Activated CD4-positive, alpha-beta T cell treated with anti-CD3 and anti-CD28 coated beads for 36 hours (primary cell): Measurements from ENCODE around the gene AP1M1. TPM values are rescaled to one million over a fixed set of nuclear protein-coding genes. Genes with fewer than 3 reads are reported as not detected.

Experiments
- ATAC-seq: fragments of 200-7000 bp; cut with Tn5 transposase; one replicate; pipeline ENCODE4 v1.10.0; 2021; ENCODE audit warnings: mild to moderate bottlenecking, moderate library complexity
- CTCF ChIA-PET: fragments of 350-600 bp; sonication (Branson Sonifier 250); formaldehyde crosslinking; loops from one replicate; lab custom pipeline; 2021; ENCODE audit warnings: antibody characterized with exemption; lab: Charles Lee
- POLR2A ChIA-PET: fragments of 350-600 bp; sonication (Branson Sonifier 250); formaldehyde crosslinking; loops from one replicate; lab custom pipeline; 2021; ENCODE audit warnings: antibody characterized with exemption, inconsistent platforms; lab: Charles Lee
- DNase-seq: peaks from one replicate; pipeline ENCODE4 v3.0.0-alpha.2; 2020
- H3K27ac Mint-ChIP-seq: one replicate; pipeline ENCODE4 v1.8.0; 2021; ENCODE audit warnings: mixed read lengths
- H3K27me3 Mint-ChIP-seq: one replicate; pipeline ENCODE4 v1.8.0; 2021; ENCODE audit warnings: mixed read lengths
- H3K36me3 Mint-ChIP-seq: one replicate; pipeline ENCODE4 v1.8.0; 2021; ENCODE audit warnings: low read depth, mixed read lengths
- H3K4me1 Mint-ChIP-seq: one replicate; pipeline ENCODE4 v1.8.0; 2021; ENCODE audit warnings: mixed read lengths
- H3K4me3 Mint-ChIP-seq: one replicate; pipeline ENCODE4 v1.8.0; 2021; ENCODE audit warnings: mild to moderate bottlenecking, moderate library complexity, mixed read lengths
- H3K9me3 Mint-ChIP-seq: one replicate; pipeline ENCODE4 v1.8.0; 2021; ENCODE audit warnings: low read depth, mixed read lengths
- intact Hi-C, 2 experiments: fragments of 100-400 bp; cut with DNase I in 1 of 2; cut with micrococcal nuclease in 1 of 2; formaldehyde crosslinking; loops; one replicate each; pipeline versions ENCODE4 v1.14.2 to v1.15.1; 2022 to 2024; cut with DNase I, micrococcal nuclease
- total RNA-seq, 2 experiments: library from RNA; stranded (reverse); gene quantifications; one replicate each; pipeline ENCODE4 v1.2.3, GENCODE V29; 2021

Gene AP1M1
- total RNA-seq, result 10 to 100 TPM; 61.8 to 92.0 TPM

DNA sequence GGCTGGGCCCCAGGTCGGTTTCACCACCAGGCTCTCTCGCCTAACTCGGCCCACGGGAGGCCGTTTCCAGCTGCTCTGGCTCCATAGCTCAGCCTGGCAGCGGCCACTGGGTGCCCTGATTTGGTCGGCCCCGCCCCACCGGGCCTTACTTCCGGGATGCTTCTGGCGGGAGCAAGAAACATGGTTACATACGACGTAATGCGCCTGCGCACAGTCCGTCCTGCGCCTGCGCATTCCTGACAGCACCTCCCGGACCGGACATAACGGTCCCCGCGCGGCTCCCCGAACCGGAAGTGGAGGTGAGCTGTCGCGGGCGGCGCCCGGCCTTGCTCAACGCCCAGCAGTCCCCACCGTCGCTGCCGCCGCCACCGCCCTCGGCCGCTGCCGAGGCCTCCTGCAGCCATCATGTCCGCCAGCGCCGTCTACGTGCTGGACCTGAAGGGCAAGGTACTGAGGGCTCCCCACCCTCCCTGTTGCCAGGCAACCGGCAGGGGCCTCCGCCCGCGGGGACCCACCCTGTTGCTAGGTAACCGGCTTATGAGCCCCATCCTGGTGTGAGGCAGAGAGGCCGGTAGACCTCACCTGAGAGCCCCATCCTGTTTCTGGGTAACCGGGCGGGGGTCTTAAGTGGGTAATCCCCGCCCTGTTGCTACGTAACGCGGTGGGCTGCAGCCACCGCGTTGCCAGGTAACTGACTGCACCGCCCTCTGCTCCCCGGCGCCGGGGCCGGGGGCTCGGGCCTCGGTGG, at the start of gene AP1M1:
Gene AP1M1 (plus strand): TSS at position 290 of the 748 bp plus-strand sequence. CDS start 116 bp downstream, at position 406.
- no peaks in the 10 kb centered on the region for H3K9me3 Mint-ChIP-seq

GRCh38 chr19:16148443-16149229, 49.1 kb upstream of the AP1M1 start:
- Mint-ChIP-seq H3K27me3 (no peaks in the 10 kb centered on the region), H3K4me1 (peaks cover 15% of the 10 kb centered on the region), H3K36me3 (peaks cover 24% of the 10 kb centered on the region), H3K27ac (no peak overlapping the region), H3K4me3 (no peak overlapping the region), H3K9me3 (no peaks in the 10 kb centered on the region)
- ChIA-PET POLR2A (interaction anchor here (1.0 kb wide), 1 partner anchor 37 kb away, joined by 3 read pairs; no protein-coding TSS in a partner anchor), CTCF (interaction anchor here (1.4 to 2.6 kb wide), 2 partner anchors 14 to 107 kb away, joined by 5 to 12 read pairs; no protein-coding TSS in a partner anchor)
- no peak for DNase-seq
- intact Hi-C loops, result no loop called here
- ATAC-seq, result no peak

More for the DNA sequence above, at the start of gene AP1M1:
- Mint-ChIP-seq H3K4me1 (peaks cover 33% of the 10 kb centered on the region), H3K27ac (peak within 1 kb of the TSS; percentile 96), H3K36me3 (peaks cover 6% of the 10 kb centered on the region), H3K4me3 (peak within 1 kb of the TSS; percentile 83), H3K27me3 (no peaks in the 10 kb centered on the region)
- CTCF ChIA-PET, result interaction anchor here (0.9 to 1.3 kb wide), 4 partner anchors 10 to 189 kb away, joined by 3 to 15 read pairs (median 4); partner anchors contain the start of gene FAM32A
- POLR2A ChIA-PET, result interaction anchor here (0.5 to 1.5 kb wide), 8 partner anchors 12 to 985 kb away, joined by 3 to 19 read pairs (median 3); partner anchors contain the start of genes FAM32A and RAB8A
- intact Hi-C loops, result loop anchor here (1.0 to 5.0 kb wide), 11 partner anchors 12 to 1072 kb away; partner anchors contain the start of genes FAM32A (in 2 of the 2), C19orf44 (in 1 of the 2), CALR3 (in 1 of the 2) and CHERP (in 1 of the 2)
- DNase-seq (peak; percentile 99), ATAC-seq (peak; percentile 95)

GRCh38 chr19:16153582-16154336, 44.0 kb upstream of the AP1M1 start:
- CTCF ChIA-PET, result interaction anchor here (0.5 to 0.8 kb wide), 4 partner anchors 9 to 284 kb away, joined by 3 to 4 read pairs (median 4); no protein-coding TSS in a partner anchor
- Mint-ChIP-seq H3K27ac (no peak overlapping the region), H3K4me3 (no peak overlapping the region), H3K4me1 (no peaks in the 10 kb centered on the region), H3K36me3 (peaks cover 48% of the 10 kb centered on the region), H3K27me3 (no peaks in the 10 kb centered on the region), H3K9me3 (no peaks in the 10 kb centered on the region)
- intact Hi-C loops, result no loop called here
- DNase-seq (peak; percentile 52), ATAC-seq (peak; percentile 50)
- POLR2A ChIA-PET, result interaction anchor here (0.6 to 1.4 kb wide), 4 partner anchors 10 to 317 kb away, joined by 3 to 6 read pairs (median 3); partner anchors contain the start of gene HSH2D

- Mint-ChIP-seq H3K27ac (no peak overlapping the region), H3K36me3 (peaks cover 45% of the 10 kb centered on the region), H3K27me3 (no peaks in the 10 kb centered on the region), H3K9me3 (no peaks in the 10 kb centered on the region), H3K4me3 (no peak overlapping the region), H3K4me1 (no peaks in the 10 kb centered on the region)
- no peak for DNase-seq
- ChIA-PET POLR2A (interaction anchor here (0.7 kb wide), 2 partner anchors 9 to 60 kb away, joined by 3 read pairs; no protein-coding TSS in a partner anchor), CTCF (no interaction called here)
- ATAC-seq, result no peak
- intact Hi-C loops, result no loop called here
These were observed 43.2 kb upstream of the AP1M1 start for GRCh38 chr19:16154557-16154956.

GRCh38 chr19:16155128-16155527, 42.6 kb upstream of the AP1M1 start:
- Mint-ChIP-seq H3K27me3 (no peaks in the 10 kb centered on the region), H3K27ac (no peak overlapping the region), H3K36me3 (peaks cover 44% of the 10 kb centered on the region), H3K4me3 (no peak overlapping the region), H3K4me1 (no peaks in the 10 kb centered on the region), H3K9me3 (no peaks in the 10 kb centered on the region)
- DNase-seq (no peak), ATAC-seq (no peak)
- intact Hi-C loops, result no loop called here
- POLR2A ChIA-PET, result interaction anchor here (0.7 kb wide), 1 partner anchor 10 kb away, joined by 3 read pairs; no protein-coding TSS in a partner anchor
- CTCF ChIA-PET, result no interaction called here

- ChIA-PET POLR2A (no interaction called here), CTCF (no interaction called here)
- peaks cover 17% of the 10 kb centered on the region for H3K4me1 Mint-ChIP-seq
These were observed 40.8 kb upstream of the AP1M1 start for GRCh38 chr19:16156904-16157303.

GRCh38 chr19:16157601-16158000, 40.1 kb upstream of the AP1M1 start:
- no peak overlapping the region for H3K4me3 Mint-ChIP-seq
- DNase-seq (no peak), ATAC-seq (no peak)
- peaks cover 18% of the 10 kb centered on the region for H3K4me1 Mint-ChIP-seq
- H3K27me3 Mint-ChIP-seq, result no peaks in the 10 kb centered on the region
- intact Hi-C loops, result no loop called here
- H3K36me3 Mint-ChIP-seq, result peaks cover 41% of the 10 kb centered on the region
- H3K27ac Mint-ChIP-seq, result no peak overlapping the region
- H3K9me3 Mint-ChIP-seq, result no peaks in the 10 kb centered on the region
- CTCF ChIA-PET, result no interaction called here
- POLR2A ChIA-PET, result no interaction called here

More at GRCh38 chr19:16156904-16157303, 40.8 kb upstream of the AP1M1 start:
- no peaks in the 10 kb centered on the region for H3K27me3 Mint-ChIP-seq
- H3K9me3 Mint-ChIP-seq, result no peaks in the 10 kb centered on the region
- H3K36me3 Mint-ChIP-seq, result peaks cover 44% of the 10 kb centered on the region
- DNase-seq, result no peak
- intact Hi-C loops, result no loop called here
- no peak for ATAC-seq
- no peak overlapping the region for H3K27ac Mint-ChIP-seq
- no peak overlapping the region for H3K4me3 Mint-ChIP-seq

DNA sequence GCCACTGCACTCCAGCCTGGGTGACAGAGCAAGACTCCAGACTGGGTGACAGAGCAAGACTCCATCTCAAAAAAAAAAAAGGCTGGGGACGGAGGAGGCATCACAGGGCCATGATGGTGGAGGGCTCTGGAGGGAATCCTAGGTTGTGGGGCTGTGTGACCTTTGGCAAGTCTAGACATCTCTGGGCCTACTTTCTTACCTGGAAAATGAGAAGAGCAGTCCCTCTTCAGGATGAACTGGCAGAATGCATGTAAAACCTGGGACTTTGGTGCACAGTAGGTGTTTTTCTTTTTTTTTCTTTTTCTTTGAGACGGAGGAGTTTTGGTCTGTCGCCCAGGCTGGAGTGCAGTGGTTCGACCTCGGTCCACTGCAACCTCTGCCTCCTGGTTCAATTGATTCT, 38.1 kb upstream of the AP1M1 start:
- DNase-seq (no peak), ATAC-seq (no peak)
- intact Hi-C loops, result loop anchor here in 1 of 2 experiments (2.0 to 5.0 kb wide), 2 partner anchors 89 to 117 kb away; no protein-coding TSS in a partner anchor
- Mint-ChIP-seq H3K4me3 (no peak overlapping the region), H3K27me3 (no peaks in the 10 kb centered on the region), H3K4me1 (peaks cover 18% of the 10 kb centered on the region), H3K27ac (no peak overlapping the region), H3K36me3 (peaks cover 24% of the 10 kb centered on the region), H3K9me3 (no peaks in the 10 kb centered on the region)
- CTCF ChIA-PET, result no interaction called here
- POLR2A ChIA-PET, result no interaction called here

DNA sequence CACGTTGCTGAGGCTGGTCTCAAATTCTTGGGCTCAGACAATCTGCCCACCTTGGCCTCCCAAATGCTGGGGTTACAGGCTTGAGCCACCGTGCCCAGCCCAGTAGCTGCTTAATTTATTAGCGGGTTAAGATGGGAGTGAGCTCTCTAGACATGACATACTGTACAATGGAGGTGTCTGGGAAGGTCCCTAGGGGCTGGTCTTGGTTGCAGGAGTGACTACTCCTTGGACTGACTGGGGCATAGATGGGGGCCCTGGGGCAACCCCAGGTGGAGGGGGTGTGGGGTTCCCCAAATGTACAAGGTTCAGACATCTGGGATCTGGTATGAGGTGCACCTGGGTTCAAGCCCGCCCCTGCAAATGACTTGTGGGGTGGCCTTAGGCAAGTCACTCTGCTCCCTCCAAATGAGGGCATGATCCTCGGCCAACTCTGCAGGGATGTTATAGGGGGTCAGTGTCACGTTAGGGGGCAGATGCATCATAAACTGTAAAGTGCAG, 37.2 kb upstream of the AP1M1 start:
- CTCF ChIA-PET, result interaction anchor here (0.6 to 1.3 kb wide), 4 partner anchors 9 to 119 kb away, joined by 3 to 5 read pairs (median 4); no protein-coding TSS in a partner anchor
- H3K9me3 Mint-ChIP-seq, result no peaks in the 10 kb centered on the region
- intact Hi-C loops, result loop anchor here in 1 of 2 experiments (2.0 to 5.0 kb wide), 2 partner anchors 90 to 118 kb away; no protein-coding TSS in a partner anchor
- H3K27me3 Mint-ChIP-seq, result no peaks in the 10 kb centered on the region
- POLR2A ChIA-PET, result no interaction called here
- ATAC-seq (peak; percentile 20), DNase-seq (no peak)
- peaks cover 18% of the 10 kb centered on the region for H3K4me1 Mint-ChIP-seq
- H3K4me3 Mint-ChIP-seq, result no peak overlapping the region
- H3K36me3 Mint-ChIP-seq, result peaks cover 16% of the 10 kb centered on the region
- peak overlapping the region; percentile 60 for H3K27ac Mint-ChIP-seq

DNA sequence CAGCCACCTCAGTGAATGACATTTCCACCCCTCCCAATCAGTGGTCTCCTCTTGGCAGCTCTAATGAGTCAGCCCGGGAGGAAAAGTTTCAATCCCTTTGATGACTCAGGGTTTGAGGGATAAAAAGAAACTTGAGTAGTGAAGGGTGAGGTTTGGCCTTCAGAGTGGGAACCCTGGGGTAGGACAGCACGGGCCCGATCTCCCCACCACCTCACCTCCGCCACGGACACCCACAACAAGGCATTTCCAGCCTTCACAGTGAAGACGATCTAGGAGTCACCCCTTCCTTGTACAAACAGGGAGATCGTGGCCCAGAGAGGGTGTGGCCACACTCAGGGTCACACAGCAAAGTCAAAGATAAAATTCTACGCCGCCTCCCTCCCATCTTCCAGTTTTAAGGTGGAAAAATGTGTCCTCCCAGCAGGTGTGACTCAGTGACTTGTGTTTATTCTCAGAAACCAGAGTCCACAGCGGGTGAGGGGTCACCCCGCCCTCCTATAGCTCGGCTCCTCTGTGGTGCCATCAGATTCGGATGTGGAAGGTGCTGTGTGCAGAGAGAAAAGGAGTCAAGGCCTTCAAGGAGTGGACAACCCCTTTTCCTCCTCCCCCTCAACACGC, 36.7 kb upstream of the AP1M1 start:
- Mint-ChIP-seq H3K4me1 (peaks cover 18% of the 10 kb centered on the region), H3K36me3 (peaks cover 13% of the 10 kb centered on the region), H3K4me3 (peak overlapping the region; percentile 28), H3K27me3 (no peaks in the 10 kb centered on the region), H3K27ac (peak overlapping the region; percentile 60), H3K9me3 (no peaks in the 10 kb centered on the region)
- CTCF ChIA-PET, result interaction anchor here (0.6 to 1.3 kb wide), 6 partner anchors 9 to 120 kb away, joined by 3 to 5 read pairs (median 4); no protein-coding TSS in a partner anchor
- peak; percentile 73 for DNase-seq
- ATAC-seq, result peak; percentile 86
- intact Hi-C loops, result loop anchor here (1.0 to 5.0 kb wide), 3 partner anchors 42 to 119 kb away; no protein-coding TSS in a partner anchor
- POLR2A ChIA-PET, result interaction anchor here (0.5 to 1.2 kb wide), 4 partner anchors 34 to 665 kb away, joined by 3 to 10 read pairs (median 3); no protein-coding TSS in a partner anchor
